M059J (cell line): Measurements from ENCODE around the gene KLHL28. TPM values are rescaled to one million over a fixed set of nuclear protein-coding genes. Genes with fewer than 3 reads are reported as not detected.
A peak's percentile ranks its signal among the peaks of the same experiment; 100 is the strongest.

ENCODE experiments used
- DNase-seq: peaks from one replicate; pipeline ENCODE4 v3.0.0-alpha.2; 2012; ENCODE audit warnings: low read depth
- total RNA-seq: library from RNA; depleted of rRNA; stranded (reverse); fragments of >200 nt; shearing (Covaris generic); gene quantifications from 2 replicates; pipeline ENCODE4 v1.2.3, GENCODE V29; 2014

KLHL28 gene
- total RNA-seq, 1 experiment from 2014 or later, result 5.3 TPM

GRCh38 chr14:44960646-44961045 is 1.1 kb downstream of the KLHL28 start:
- peak; percentile 22 for DNase-seq

GRCh38 chr14:44960146-44960545 is 1.6 kb downstream of the KLHL28 start:
- no peak for DNase-seq

DNA sequence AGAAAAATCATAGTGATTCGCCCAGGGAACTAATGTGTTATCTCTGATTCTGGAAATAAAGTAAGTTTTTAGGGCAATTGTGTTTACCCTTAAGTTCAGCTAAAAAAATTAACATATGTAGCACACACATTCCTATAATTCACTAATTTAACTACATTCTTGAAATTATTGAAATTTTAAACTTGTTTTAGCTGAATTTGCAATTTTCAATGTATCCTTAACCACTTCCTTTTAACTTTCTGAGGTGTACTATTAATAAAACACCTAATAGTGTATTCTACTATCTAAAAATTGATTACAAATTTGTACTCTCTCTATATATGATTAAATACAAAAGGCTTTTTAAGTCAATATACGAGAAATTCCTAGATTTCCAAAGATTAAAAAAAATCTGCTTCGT is 2.2 kb downstream of the KLHL28 start:
- no peak for DNase-seq

- DNase-seq, result no peak
Observed at GRCh38 chr14:44956866-44957265, 4.9 kb downstream of the KLHL28 start.

- no peak for DNase-seq
Observed at GRCh38 chr14:44955528-44955927, 6.2 kb downstream of the KLHL28 start.

DNA sequence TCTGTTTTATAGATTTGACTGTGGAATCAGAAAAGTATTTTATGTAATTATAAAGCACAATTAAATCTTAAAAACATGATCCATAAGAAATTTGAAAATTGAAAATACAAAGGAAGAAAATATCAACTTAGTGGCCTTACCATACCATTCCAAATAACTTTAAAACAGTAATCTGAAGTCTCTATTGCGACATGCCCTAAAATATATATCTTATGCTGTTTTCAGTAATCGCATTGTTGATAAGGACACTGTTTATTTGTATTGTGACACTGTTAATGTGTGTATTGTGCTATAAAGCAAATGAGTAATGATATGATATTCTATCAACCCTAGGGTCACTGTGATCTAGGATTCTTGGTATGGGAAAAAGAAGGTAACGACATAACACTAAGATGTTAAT is 7.0 kb downstream of the KLHL28 start:
- no peak for DNase-seq

DNA sequence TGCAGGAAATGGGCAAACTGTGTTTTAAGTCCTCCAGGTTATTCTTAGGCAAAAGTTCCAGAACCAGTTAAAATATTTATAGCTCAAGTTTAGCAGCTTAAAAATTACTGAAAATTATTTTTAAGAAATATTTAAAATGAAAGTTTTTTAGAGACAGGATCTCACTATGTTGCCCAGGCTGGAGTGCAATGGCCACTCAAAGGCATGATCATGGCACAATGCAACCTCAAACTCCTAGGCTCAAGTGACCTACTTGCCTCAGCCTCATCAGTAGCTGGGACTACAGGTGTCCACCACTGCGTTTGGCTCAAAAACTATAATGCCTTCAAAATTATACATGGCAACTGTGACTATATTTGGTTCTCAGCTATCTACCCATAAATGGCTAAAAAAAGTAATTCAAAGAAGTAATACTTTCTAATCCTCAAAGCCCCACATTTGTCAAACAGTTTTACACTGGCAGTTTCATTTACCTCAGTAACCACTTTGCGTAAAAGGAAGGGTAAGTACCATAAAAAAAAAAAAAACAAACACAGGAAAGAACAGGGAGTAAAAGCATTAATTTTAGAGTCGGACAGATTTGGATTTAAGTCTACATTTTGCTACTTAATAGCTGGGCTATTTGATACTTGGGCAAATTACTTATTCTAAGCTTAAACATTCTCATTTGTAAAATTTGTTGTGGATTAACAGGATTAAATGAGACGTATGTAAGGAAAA is 9.2 kb downstream of the KLHL28 start:
- no peak for DNase-seq

DNA sequence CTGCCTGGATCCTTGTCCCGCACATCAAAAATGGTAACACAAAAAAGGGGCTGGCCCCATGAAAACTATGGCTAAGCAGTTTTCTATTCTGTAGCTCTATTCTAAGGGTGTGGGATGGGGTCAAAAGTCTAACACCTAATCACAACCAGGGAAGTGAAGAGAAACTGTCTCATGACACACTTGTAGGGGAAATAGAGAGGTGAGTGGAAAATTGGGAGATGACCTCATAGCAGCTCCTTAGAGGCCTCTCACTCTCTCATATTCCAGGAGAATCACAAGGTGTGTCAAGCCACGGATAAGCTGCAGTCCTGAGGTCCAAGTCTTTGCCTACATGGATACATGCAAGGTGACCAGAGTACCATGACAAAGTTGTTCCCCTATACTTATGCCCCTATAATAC is 10.7 kb downstream of the KLHL28 start:
- no peak for DNase-seq

- DNase-seq, result no peak
Observed at GRCh38 chr14:44945264-44945663, 16.5 kb downstream of the KLHL28 start.

DNA sequence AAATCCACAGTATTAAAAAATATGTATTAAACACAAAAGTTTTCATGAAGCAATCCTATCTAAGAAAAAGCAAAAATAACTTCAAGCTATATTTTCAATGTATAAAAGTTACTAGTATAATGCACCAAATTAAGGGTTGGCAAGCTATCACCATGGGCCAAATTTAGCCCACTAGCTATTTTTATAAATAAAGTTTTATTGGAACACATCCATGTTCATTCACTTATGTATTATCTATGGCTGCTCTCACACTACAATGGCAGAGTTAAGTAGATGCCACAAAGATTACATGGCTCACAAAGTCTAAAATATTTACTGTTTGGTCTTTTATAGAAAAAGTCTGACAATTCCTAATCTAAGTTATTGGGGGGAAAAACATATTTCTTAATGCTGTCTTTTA is 17.6 kb downstream of the KLHL28 start:
- no peak for DNase-seq

GRCh38 chr14:44942436-44942835 is 19.3 kb downstream of the KLHL28 start:
- no peak for DNase-seq

GRCh38 chr14:44941591-44941990 is 20.2 kb downstream of the KLHL28 start:
- DNase-seq, result no peak

DNA sequence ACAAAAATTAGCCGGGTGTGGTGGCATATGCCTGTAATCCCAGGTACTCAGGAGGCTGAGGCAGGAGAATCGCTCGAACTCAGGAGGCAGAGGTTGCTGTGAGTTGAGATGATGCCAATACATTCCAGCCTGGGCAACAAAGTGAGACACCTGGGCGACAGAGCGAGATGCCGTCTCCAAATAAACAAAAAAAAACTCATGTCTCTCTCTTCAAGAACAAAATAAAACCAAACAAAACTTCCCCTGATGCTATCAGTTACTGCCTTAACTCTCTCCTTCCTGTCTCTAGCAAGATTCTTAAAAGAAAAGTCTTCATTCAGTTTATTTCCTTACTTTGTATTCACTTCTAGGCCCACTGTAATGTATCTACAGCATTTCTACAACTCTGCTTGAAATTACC is 20.8 kb downstream of the KLHL28 start:
- no peak for DNase-seq

DNA sequence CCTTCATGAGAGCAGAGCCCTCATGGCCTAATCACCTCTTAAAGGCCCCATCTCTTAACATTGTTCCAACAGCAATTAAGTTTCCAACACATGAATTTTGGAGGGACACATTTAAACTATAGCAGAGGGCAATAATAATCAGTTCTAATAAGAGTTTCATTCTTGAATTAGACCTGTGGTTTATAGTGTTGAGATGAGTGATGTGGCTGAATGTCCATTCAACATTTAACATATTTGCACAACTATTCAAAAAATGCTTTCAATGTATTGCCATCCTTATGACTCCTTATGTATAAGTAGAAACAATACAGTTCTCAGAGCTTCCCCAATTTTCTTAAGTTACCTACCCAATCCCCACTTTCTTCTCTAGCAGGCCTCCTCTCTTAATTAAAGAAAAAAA is 21.5 kb downstream of the KLHL28 start:
- no peak for DNase-seq

GRCh38 chr14:44937547-44937946 is 24.2 kb downstream of the KLHL28 start:
- no peak for DNase-seq

- DNase-seq, result no peak
Observed at GRCh38 chr14:44935155-44935554, 26.6 kb downstream of the KLHL28 start.

- DNase-seq, result no peak
Observed at GRCh38 chr14:44928793-44929192, 33.0 kb downstream of the KLHL28 start.

GRCh38 chr14:44914849-44915248 is 46.9 kb downstream of the KLHL28 start:
- DNase-seq, result peak; percentile 38

- DNase-seq, result no peak
Observed at GRCh38 chr14:44912041-44912869, 49.5 kb downstream of the KLHL28 start.

- no peak for DNase-seq
Observed at GRCh38 chr14:44910821-44911220, 50.9 kb downstream of the KLHL28 start.

GRCh38 chr14:44901696-44902095 is 60.1 kb downstream of the KLHL28 start:
- no peak for DNase-seq

GRCh38 chr14:44898551-44898950 is 63.2 kb downstream of the KLHL28 start:
- no peak for DNase-seq

GRCh38 chr14:44897845-44898151 is 63.9 kb downstream of the KLHL28 start:
- DNase-seq, result no peak
